ENCODE data around the gene MROH7. TPM values are rescaled to one million over a fixed set of nuclear protein-coding genes. Genes with fewer than 3 reads are reported as not detected.

The MROH7 gene
- total RNA-seq, 1 experiment from 2014 or later, result not detected

DNA sequence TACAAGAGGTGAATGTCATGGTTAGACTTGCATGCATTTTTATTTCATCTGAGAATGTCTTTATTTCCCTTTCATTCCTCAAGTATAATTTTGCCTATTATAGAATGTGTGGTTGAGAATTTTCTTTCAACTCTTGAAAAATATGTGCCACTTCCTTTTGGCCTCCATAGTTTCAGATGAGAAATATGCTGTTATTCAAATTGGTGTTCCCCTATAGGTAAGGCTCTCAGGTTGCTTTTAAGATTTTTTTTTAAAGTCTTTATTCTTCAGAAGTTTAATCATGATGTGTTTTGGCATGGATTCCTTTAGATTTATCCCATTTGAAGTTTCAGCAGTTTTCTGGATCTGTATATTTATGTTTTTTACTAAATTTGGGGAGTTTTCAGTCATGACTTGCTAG, 2.1 kb downstream of the MROH7 start:
- POLR2A ChIA-PET (ENCODE audit: unreplicated experiment), result no interaction called here
- H3K9me2 ChIP-seq (ENCODE audit: insufficient read depth), result no peaks in the 10 kb centered on the region
- no peaks in the 10 kb centered on the region for H3K36me3 ChIP-seq (ENCODE audit: low read depth)
- H3K27me3 ChIP-seq (ENCODE audit: insufficient read depth, low read depth), result peaks cover 7% of the 10 kb centered on the region; the same call in 1 of the 2 replicates
- BruUV-seq (replicated peaks), result no TSS peak
- no peak overlapping the region for H3K4me2 ChIP-seq
- no peak for TF ChIP-seq EZH2 (IDR thresholded peaks at IDR 0.05; ENCODE audit: low read depth)
- TF ChIP-seq, protein P1, sequence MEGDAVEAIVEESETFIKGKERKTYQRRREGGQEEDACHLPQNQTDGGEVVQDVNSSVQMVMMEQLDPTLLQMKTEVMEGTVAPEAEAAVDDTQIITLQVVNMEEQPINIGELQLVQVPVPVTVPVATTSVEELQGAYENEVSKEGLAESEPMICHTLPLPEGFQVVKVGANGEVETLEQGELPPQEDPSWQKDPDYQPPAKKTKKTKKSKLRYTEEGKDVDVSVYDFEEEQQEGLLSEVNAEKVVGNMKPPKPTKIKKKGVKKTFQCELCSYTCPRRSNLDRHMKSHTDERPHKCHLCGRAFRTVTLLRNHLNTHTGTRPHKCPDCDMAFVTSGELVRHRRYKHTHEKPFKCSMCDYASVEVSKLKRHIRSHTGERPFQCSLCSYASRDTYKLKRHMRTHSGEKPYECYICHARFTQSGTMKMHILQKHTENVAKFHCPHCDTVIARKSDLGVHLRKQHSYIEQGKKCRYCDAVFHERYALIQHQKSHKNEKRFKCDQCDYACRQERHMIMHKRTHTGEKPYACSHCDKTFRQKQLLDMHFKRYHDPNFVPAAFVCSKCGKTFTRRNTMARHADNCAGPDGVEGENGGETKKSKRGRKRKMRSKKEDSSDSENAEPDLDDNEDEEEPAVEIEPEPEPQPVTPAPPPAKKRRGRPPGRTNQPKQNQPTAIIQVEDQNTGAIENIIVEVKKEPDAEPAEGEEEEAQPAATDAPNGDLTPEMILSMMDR (conservative IDR thresholded peaks at IDR 0.05), result no peak
- no peak overlapping the region for H2AFZ ChIP-seq
- H3K27ac ChIP-seq, result no peak overlapping the region
- DNase-seq, result no peak
- no peak overlapping the region for H3K4me3 ChIP-seq
- H3F3A ChIP-seq (ENCODE audit: insufficient read depth, low read depth), result no peaks in the 10 kb centered on the region
- CTCF ChIA-PET, result no interaction called here
- no peaks in the 10 kb centered on the region for H3K79me2 ChIP-seq (ENCODE audit: low read depth)
- H3K4me1 ChIP-seq (replicated peaks; ENCODE audit: insufficient read depth), result no peaks in the 10 kb centered on the region
- no peaks in the 10 kb centered on the region for H4K20me1 ChIP-seq (ENCODE audit: insufficient read depth)
- no peaks in the 10 kb centered on the region; the same call in 1 of the 2 replicates for H3K9me3 ChIP-seq (ENCODE audit: insufficient read depth, low read depth)
- intact Hi-C loops (cut with micrococcal nuclease; ENCODE audit: unreplicated experiment), result no loop called here

DNA sequence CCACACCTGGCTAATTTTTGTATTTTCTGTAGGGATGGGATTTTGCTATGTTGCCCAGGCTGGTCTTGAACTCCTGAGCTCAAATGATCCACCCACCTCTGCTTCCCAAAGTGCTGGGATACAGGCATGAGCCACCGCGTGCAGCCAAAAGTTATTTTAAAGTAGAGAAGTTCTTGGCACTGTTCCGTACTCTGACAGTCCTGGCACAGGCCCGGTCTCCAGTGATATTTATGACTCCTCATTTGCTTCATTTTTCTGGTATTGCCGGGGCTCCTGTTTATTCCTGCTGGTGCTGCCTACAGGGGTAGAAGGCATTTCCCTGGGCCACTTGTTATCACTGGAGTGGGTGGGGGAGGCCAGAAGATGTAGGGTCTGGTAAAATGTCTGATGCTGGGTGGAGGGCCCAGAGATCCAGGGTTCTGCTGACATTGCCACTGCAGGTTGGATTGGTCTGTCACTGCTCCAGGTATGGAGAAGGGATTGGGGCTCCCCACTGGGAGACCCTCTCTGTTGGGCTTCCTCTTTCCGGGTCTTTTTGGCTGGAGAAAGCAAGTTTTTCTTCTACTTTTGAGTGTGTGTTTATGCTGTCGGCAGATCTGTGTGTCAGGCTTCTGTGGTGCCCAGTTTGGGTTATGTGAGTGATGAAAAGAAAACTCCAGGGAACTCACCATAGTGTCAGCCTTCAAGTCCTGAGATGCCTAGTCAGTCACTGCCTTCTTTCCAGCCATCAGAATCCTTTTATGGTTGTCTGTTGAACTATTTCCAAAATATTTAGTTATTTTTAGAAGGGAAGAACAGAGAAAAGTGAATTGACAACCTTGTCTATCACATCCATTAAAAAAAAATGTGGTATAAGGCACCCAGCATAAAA, 4.5 kb downstream of the MROH7 start:
- Histone ChIP-seq H3K79me2 (ENCODE audit: low read depth) (no peaks in the 10 kb centered on the region), H3K9me2 (ENCODE audit: insufficient read depth) (no peaks in the 10 kb centered on the region), H3K36me3 (ENCODE audit: low read depth) (no peaks in the 10 kb centered on the region), H3K27ac (no peak overlapping the region), H3K9me3 (ENCODE audit: insufficient read depth, low read depth) (no peaks in the 10 kb centered on the region; the same call in 1 of the 2 replicates), H2AFZ (no peak overlapping the region), H3F3A (ENCODE audit: insufficient read depth, low read depth) (no peaks in the 10 kb centered on the region), H3K27me3 (ENCODE audit: insufficient read depth, low read depth) (peaks cover 19% of the 10 kb centered on the region), H3K4me2 (no peak overlapping the region), H3K4me1 (replicated peaks; ENCODE audit: insufficient read depth) (no peaks in the 10 kb centered on the region), H3K4me3 (no peak overlapping the region), H4K20me1 (ENCODE audit: insufficient read depth) (no peaks in the 10 kb centered on the region)
- intact Hi-C loops (cut with micrococcal nuclease; ENCODE audit: unreplicated experiment), result no loop called here
- no TSS peak for BruUV-seq (replicated peaks)
- no peak for DNase-seq
- TF ChIP-seq EZH2 (IDR thresholded peaks at IDR 0.05; ENCODE audit: low read depth), result no peak
- TF ChIP-seq, protein P1 (conservative IDR thresholded peaks at IDR 0.05), result no peak
- ChIA-PET CTCF (interaction anchor here (0.6 kb wide), 1 partner anchor 11 kb away, joined by 3 read pairs; no protein-coding TSS in a partner anchor), POLR2A (ENCODE audit: unreplicated experiment) (no interaction called here)

DNA sequence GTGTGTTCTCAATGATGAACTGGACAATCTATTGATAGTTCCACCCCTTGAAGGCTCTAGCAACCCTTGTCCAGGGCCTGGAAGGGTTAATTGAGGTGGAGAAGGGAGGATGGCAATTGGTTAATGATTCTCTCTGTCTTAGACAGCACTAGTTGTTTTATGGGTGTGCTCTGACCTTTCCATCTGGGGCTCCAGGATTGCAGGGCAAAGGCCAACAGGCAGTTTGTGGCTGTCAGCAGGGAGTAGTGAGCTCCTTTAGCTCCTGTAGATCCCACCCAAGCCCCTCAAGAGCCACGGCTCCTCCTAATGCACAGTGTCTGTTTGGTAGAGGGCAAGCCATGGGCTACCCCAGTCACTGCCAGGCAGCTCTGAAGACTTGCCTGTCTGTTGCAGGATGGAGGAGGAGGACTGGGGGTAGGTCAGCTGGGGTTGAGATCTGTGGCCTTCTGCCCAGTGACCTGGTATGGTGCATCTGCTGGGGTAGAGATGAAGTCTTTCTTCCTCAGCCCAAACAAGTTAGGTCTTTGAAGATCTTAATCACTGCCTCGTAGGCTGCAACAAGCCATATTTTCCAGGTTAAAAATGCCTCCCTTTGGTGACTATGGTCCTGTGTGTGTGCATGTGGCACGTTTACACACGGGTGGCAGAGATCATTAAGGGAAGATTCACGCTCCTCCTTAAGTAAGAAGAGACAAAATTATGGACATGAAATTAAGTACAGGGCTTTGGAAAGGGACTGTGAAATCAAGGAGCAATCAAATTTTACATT, 7.7 kb downstream of the MROH7 start:
- H3K79me2 ChIP-seq (ENCODE audit: low read depth), result no peaks in the 10 kb centered on the region
- no peaks in the 10 kb centered on the region for H3K9me3 ChIP-seq (ENCODE audit: insufficient read depth, low read depth)
- no peak overlapping the region for H2AFZ ChIP-seq
- no peak overlapping the region for H3K4me3 ChIP-seq
- no peaks in the 10 kb centered on the region for H3K9me2 ChIP-seq (ENCODE audit: insufficient read depth)
- no peak for DNase-seq
- CTCF ChIA-PET, result interaction anchor here (0.6 kb wide), 1 partner anchor 245 kb away, joined by 3 read pairs; no protein-coding TSS in a partner anchor
- intact Hi-C loops (cut with micrococcal nuclease; ENCODE audit: unreplicated experiment), result no loop called here
- peaks cover 24% of the 10 kb centered on the region for H3K27me3 ChIP-seq (ENCODE audit: insufficient read depth, low read depth)
- H3F3A ChIP-seq (ENCODE audit: insufficient read depth, low read depth), result no peaks in the 10 kb centered on the region
- no peaks in the 10 kb centered on the region for H3K36me3 ChIP-seq (ENCODE audit: low read depth)
- no peak overlapping the region for H3K4me2 ChIP-seq
- no TSS peak for BruUV-seq (replicated peaks)
- no peaks in the 10 kb centered on the region for H3K4me1 ChIP-seq (replicated peaks; ENCODE audit: insufficient read depth)
- POLR2A ChIA-PET (ENCODE audit: unreplicated experiment), result no interaction called here
- H4K20me1 ChIP-seq (ENCODE audit: insufficient read depth), result no peaks in the 10 kb centered on the region
- no peak for TF ChIP-seq EZH2 (IDR thresholded peaks at IDR 0.05; ENCODE audit: low read depth)
- TF ChIP-seq, protein P1 (conservative IDR thresholded peaks at IDR 0.05), result no peak
- no peak overlapping the region for H3K27ac ChIP-seq

All from PC-9 (cell line).